AG04450 (cell line): ENCODE results near the gene ZNF277. TPM values are rescaled to one million over a fixed set of nuclear protein-coding genes. Genes with fewer than 3 reads are reported as not detected.

Source experiments
- CTCF ChIA-PET: fragments of 300-600, 350-600 bp; formaldehyde crosslinking; extraction: SDS; loops from one replicate; lab custom pipeline; 2022; ENCODE audit warnings: antibody characterized with exemption, inconsistent platforms; lab: Charles Lee
- POLR2A ChIA-PET: fragments of 350-600 bp; formaldehyde crosslinking; extraction: SDS; loops from one replicate; lab custom pipeline; 2021; ENCODE audit warnings: antibody characterized with exemption, inconsistent platforms; lab: Yijun Ruan, JAX
- DNase-seq: peaks from one replicate; pipeline ENCODE4 v3.0.0-alpha.2; 2011; ENCODE audit warnings: low read depth, low spot score
- H3K27ac ChIP-seq: one replicate; pipeline ENCODE4 v1.5.1; 2012; ENCODE audit warnings: low read depth, low read length, control low read depth
- H3K27me3 ChIP-seq: one replicate; pipeline ENCODE4 v1.6.0; 2012; ENCODE audit warnings: low read length; ENCODE audit not compliant: control insufficient read depth, insufficient read depth
- H3K4me3 ChIP-seq: 2 replicates; pipeline ENCODE4 v1.5.1; 2011; ENCODE audit warnings: mild to moderate bottlenecking, low read depth, low read length, control low read depth
- H3K9me3 ChIP-seq: 2 replicates; pipeline ENCODE4 v1.5.1; 2012; ENCODE audit warnings: low read length; ENCODE audit not compliant: control insufficient read depth, insufficient read depth
- polyA plus RNA-seq: library from polyadenylated mRNA; depleted of rRNA; stranded (reverse); fragments of >200 nt; gene quantifications from 2 replicates; pipeline ENCODE4 v1.2.3, GENCODE V29; 2011
- TF ChIP-seq, protein P1 (sequence below): IDR thresholded peaks from 2 replicates; pipeline ENCODE4 v1.5.1; 2011; ENCODE audit warnings: low read depth, low read length, control low read depth, inconsistent platforms

Gene ZNF277
- polyA plus RNA-seq, 1 experiment = 30.3 TPM

DNA sequence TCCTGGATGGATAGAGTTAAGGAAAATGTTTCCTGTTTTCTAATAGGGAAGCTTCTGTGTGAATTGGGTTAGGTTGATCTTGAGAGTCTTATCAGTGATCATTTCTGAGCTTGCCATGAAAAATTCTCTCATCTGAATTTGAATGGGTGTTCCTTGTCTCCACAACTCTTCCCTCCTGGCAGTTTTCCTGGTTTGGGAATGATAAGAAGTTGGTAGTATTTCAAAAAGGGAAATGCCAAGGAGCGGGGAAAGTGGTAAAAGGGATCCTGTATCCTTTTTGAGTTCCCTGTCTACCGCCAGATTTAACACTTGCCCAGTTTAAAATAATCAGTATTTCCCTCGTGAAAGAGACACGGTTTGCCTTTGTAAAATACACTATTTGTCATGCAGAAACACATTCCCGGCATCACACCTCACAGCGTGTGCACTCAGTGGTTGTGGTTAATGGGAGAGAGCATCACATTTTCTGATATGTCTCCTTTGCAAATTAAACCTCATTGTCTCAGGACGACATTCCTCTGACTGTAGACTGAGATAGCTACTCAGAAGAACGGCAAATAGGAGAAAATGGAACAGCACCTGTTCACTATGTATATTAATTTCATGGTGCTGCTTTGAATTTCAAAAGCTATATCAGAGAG lies 130.6 kb downstream of the ZNF277 start:
- POLR2A ChIA-PET = no interaction called here
- CTCF ChIA-PET = no interaction called here
- Histone ChIP-seq H3K27me3 (no peaks in the 10 kb centered on the region), H3K4me3 (no peak overlapping the region), H3K27ac (no peak overlapping the region), H3K9me3 (no peaks in the 10 kb centered on the region)
- TF ChIP-seq, protein P1, sequence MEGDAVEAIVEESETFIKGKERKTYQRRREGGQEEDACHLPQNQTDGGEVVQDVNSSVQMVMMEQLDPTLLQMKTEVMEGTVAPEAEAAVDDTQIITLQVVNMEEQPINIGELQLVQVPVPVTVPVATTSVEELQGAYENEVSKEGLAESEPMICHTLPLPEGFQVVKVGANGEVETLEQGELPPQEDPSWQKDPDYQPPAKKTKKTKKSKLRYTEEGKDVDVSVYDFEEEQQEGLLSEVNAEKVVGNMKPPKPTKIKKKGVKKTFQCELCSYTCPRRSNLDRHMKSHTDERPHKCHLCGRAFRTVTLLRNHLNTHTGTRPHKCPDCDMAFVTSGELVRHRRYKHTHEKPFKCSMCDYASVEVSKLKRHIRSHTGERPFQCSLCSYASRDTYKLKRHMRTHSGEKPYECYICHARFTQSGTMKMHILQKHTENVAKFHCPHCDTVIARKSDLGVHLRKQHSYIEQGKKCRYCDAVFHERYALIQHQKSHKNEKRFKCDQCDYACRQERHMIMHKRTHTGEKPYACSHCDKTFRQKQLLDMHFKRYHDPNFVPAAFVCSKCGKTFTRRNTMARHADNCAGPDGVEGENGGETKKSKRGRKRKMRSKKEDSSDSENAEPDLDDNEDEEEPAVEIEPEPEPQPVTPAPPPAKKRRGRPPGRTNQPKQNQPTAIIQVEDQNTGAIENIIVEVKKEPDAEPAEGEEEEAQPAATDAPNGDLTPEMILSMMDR = no peak
- no peak for DNase-seq

DNA sequence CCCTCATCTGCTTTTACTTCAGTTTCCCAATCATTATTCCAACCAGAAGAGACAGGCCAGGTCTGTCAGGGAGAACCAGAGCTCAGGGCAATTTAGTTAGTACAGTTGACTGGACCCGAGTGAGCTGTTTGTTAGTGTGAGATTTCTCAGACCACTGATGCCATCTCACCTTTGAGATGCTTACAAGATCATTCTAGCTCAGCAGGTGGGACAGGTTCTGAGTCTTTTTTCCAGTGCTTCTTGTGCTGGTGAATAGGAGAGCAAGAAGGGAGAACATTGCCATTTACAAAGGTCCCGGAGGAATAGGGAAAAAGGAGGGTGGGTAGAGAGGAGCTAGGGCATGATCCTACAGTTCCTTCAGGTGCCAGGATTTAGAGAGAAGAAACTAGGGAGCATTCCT lies 131.4 kb downstream of the ZNF277 start:
- Histone ChIP-seq H3K27me3 (no peaks in the 10 kb centered on the region), H3K9me3 (no peaks in the 10 kb centered on the region), H3K27ac (no peak overlapping the region), H3K4me3 (no peak overlapping the region)
- POLR2A ChIA-PET = no interaction called here
- CTCF ChIA-PET = no interaction called here
- DNase-seq = no peak
- TF ChIP-seq, protein P1 = no peak

DNA sequence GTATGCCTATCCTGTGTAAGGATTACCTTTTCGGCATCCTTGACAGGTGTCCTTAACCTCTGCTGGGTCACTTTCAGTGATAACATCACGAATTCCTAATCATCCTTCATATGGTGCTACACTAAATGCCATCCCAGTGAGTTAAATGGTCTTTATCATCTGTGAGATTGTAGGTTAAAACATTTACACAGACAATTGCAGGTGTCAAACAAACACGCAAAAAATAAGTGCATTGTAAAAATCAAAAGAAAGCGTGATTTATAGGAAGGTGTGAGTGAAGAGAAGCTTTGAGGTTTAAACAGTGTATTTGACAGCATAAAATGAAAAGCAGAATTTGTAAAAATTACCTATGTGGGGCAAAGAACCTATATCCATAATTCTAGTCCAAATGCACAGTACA lies 132.3 kb downstream of the ZNF277 start:
- no peak for DNase-seq
- CTCF ChIA-PET = no interaction called here
- Histone ChIP-seq H3K27ac (no peak overlapping the region), H3K27me3 (no peaks in the 10 kb centered on the region), H3K9me3 (no peaks in the 10 kb centered on the region), H3K4me3 (no peak overlapping the region)
- POLR2A ChIA-PET = no interaction called here
- TF ChIP-seq, protein P1 = no peak

DNA sequence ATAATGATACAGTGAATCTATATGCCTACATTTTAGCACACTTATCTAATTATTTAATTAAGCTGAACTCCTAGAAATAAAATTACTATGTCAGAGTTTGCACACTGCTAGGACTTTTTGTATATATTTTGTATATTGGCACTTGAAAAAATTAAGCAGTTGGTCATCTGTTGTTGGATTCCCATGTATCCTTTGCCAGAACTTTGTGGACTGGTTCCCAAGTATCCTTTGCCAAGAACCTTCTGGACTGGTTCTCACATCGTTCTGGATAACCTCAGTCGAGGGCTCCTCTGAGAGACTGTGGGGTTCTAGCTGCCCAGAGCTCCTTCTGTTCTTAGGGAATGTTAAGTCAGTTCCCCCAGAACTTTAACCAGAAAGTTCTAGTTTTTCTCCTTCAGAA lies 135.0 kb downstream of the ZNF277 start:
- H3K9me3 ChIP-seq = no peaks in the 10 kb centered on the region
- TF ChIP-seq, protein P1 = no peak
- H3K27ac ChIP-seq = no peak overlapping the region
- ChIA-PET POLR2A (no interaction called here), CTCF (no interaction called here)
- no peak for DNase-seq
- H3K27me3 ChIP-seq = no peaks in the 10 kb centered on the region
- no peak overlapping the region for H3K4me3 ChIP-seq

DNA sequence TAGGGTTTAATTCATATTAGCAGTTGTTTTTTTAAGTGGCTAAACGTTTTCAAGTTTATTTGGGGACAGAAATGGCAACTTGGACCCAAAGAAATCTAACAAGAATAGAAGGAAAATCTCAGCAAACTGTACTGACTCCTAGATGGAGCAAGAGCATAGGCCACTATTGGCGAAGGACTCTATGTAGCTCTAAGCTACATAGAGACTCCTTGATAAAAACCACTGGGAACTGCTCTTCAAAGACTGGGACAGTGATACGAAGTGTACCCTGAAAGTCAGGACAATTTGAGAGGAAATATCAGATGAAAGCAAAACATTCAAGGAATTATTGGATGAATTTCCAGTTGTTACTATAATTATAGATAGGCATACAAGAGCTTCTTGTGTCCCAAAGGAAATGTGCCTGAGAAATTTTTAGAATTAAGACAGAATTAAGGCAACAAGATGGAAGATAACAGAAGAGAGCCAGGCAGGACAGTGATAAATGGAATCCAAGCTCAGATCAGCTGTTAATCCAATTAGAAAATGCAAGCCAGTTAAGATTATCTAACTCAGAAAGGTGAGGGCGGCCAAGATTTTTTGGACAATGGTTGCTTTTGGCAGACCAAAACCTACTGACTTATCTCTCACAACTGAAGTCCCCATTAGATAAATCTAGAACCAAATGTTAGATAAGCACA lies 140.0 kb downstream of the ZNF277 start:
- H3K4me3 ChIP-seq = no peak overlapping the region
- TF ChIP-seq, protein P1 = no peak
- CTCF ChIA-PET = no interaction called here
- no peak for DNase-seq
- no peaks in the 10 kb centered on the region for H3K27me3 ChIP-seq
- POLR2A ChIA-PET = no interaction called here
- no peaks in the 10 kb centered on the region for H3K9me3 ChIP-seq
- no peak overlapping the region for H3K27ac ChIP-seq
